ENCODE measurements around the gene PHYKPL. TPM values are rescaled to one million over a fixed set of nuclear protein-coding genes. Genes with fewer than 3 reads are reported as not detected.

The PHYKPL gene
- total RNA-seq, 1 experiment from 2014 or later = 21.2 TPM

GRCh38 chr5:178215280-178216002 is 17.2 kb downstream of the PHYKPL start:
- Histone ChIP-seq H3K36me3 (peaks cover 74% of the 10 kb centered on the region), H3K4me3 (no peak overlapping the region), H3K27me3 (no peaks in the 10 kb centered on the region), H3K4me1 (no peaks in the 10 kb centered on the region), H3K27ac (no peak overlapping the region), H3K9me3 (replicated peaks) (no peaks in the 10 kb centered on the region)
- no peak for DNase-seq

- no peaks in the 10 kb centered on the region for H3K4me1 ChIP-seq
- no peaks in the 10 kb centered on the region for H3K9me3 ChIP-seq (replicated peaks)
- peaks cover 84% of the 10 kb centered on the region for H3K36me3 ChIP-seq
- H3K27ac ChIP-seq = no peak overlapping the region
- DNase-seq = no peak
- H3K4me3 ChIP-seq = no peak overlapping the region
- H3K27me3 ChIP-seq = no peaks in the 10 kb centered on the region
These were observed 18.3 kb downstream of the PHYKPL start for GRCh38 chr5:178214160-178214803.

- DNase-seq = no peak
- H3K4me1 ChIP-seq = no peaks in the 10 kb centered on the region
These were observed 18.9 kb downstream of the PHYKPL start for GRCh38 chr5:178213748-178214151.

GRCh38 chr5:178213003-178213461 is 19.6 kb downstream of the PHYKPL start:
- Histone ChIP-seq H3K4me3 (no peak overlapping the region), H3K36me3 (peaks cover 92% of the 10 kb centered on the region), H3K9me3 (replicated peaks) (no peaks in the 10 kb centered on the region), H3K27ac (no peak overlapping the region), H3K27me3 (no peaks in the 10 kb centered on the region), H3K4me1 (no peaks in the 10 kb centered on the region)
- no peak for DNase-seq

More at GRCh38 chr5:178213748-178214151, 18.9 kb downstream of the PHYKPL start:
- Histone ChIP-seq H3K36me3 (peaks cover 88% of the 10 kb centered on the region), H3K27me3 (no peaks in the 10 kb centered on the region), H3K4me3 (no peak overlapping the region), H3K27ac (no peak overlapping the region), H3K9me3 (replicated peaks) (no peaks in the 10 kb centered on the region)

- no peaks in the 10 kb centered on the region for H3K9me3 ChIP-seq (replicated peaks)
- H3K27me3 ChIP-seq = no peaks in the 10 kb centered on the region
- H3K4me3 ChIP-seq = no peak overlapping the region
- H3K4me1 ChIP-seq = no peaks in the 10 kb centered on the region
- no peak overlapping the region for H3K27ac ChIP-seq
- peaks cover 98% of the 10 kb centered on the region for H3K36me3 ChIP-seq
- DNase-seq = no peak
These were observed 20.2 kb downstream of the PHYKPL start for GRCh38 chr5:178212241-178213002.

- no peaks in the 10 kb centered on the region for H3K27me3 ChIP-seq
- no peaks in the 10 kb centered on the region for H3K9me3 ChIP-seq (replicated peaks)
- H3K36me3 ChIP-seq = peaks cover 100% of the 10 kb centered on the region
- no peak for DNase-seq
- H3K4me1 ChIP-seq = peaks cover 8% of the 10 kb centered on the region; the same call in 1 of the 2 replicates
- no peak overlapping the region for H3K4me3 ChIP-seq
- H3K27ac ChIP-seq = no peak overlapping the region
These were observed 21.2 kb downstream of the PHYKPL start for GRCh38 chr5:178211095-178212048.

- Histone ChIP-seq H3K36me3 (peaks cover 100% of the 10 kb centered on the region), H3K27me3 (no peaks in the 10 kb centered on the region), H3K4me1 (peaks cover 10% of the 10 kb centered on the region; the same call in 1 of the 2 replicates), H3K27ac (no peak overlapping the region), H3K9me3 (replicated peaks) (no peaks in the 10 kb centered on the region), H3K4me3 (no peak overlapping the region)
- DNase-seq = no peak
These were observed 21.9 kb downstream of the PHYKPL start for GRCh38 chr5:178210686-178211085.

- H3K9me3 ChIP-seq (replicated peaks) = no peaks in the 10 kb centered on the region
- H3K4me1 ChIP-seq = peaks cover 10% of the 10 kb centered on the region; the same call in 1 of the 2 replicates
- H3K4me3 ChIP-seq = no peak overlapping the region
- H3K27me3 ChIP-seq = no peaks in the 10 kb centered on the region
- H3K36me3 ChIP-seq = peaks cover 99% of the 10 kb centered on the region
- no peak overlapping the region for H3K27ac ChIP-seq
- DNase-seq = no peak
These were observed 22.5 kb downstream of the PHYKPL start for GRCh38 chr5:178210073-178210535.

GRCh38 chr5:178209334-178210072 is 23.1 kb downstream of the PHYKPL start:
- H3K27me3 ChIP-seq = no peaks in the 10 kb centered on the region
- no peak for DNase-seq
- H3K27ac ChIP-seq = no peak overlapping the region
- no peaks in the 10 kb centered on the region for H3K9me3 ChIP-seq (replicated peaks)
- H3K4me3 ChIP-seq = no peak overlapping the region
- peaks cover 10% of the 10 kb centered on the region; the same call in 1 of the 2 replicates for H3K4me1 ChIP-seq
- peaks cover 93% of the 10 kb centered on the region for H3K36me3 ChIP-seq

- Histone ChIP-seq H3K36me3 (peaks cover 85% of the 10 kb centered on the region), H3K9me3 (replicated peaks) (no peaks in the 10 kb centered on the region), H3K4me3 (no peak overlapping the region), H3K27me3 (no peaks in the 10 kb centered on the region), H3K27ac (no peak overlapping the region), H3K4me1 (peaks cover 10% of the 10 kb centered on the region; the same call in 1 of the 2 replicates)
- no peak for DNase-seq
These were observed 23.9 kb downstream of the PHYKPL start for GRCh38 chr5:178208540-178209227.

- Histone ChIP-seq H3K9me3 (replicated peaks) (no peaks in the 10 kb centered on the region), H3K27ac (no peak overlapping the region), H3K27me3 (no peaks in the 10 kb centered on the region), H3K4me3 (no peak overlapping the region), H3K4me1 (peaks cover 10% of the 10 kb centered on the region; the same call in 1 of the 2 replicates), H3K36me3 (peaks cover 77% of the 10 kb centered on the region)
- DNase-seq = no peak
These were observed 24.7 kb downstream of the PHYKPL start for GRCh38 chr5:178207917-178208280.

GRCh38 chr5:178207183-178207916 is 25.3 kb downstream of the PHYKPL start:
- no peaks in the 10 kb centered on the region for H3K27me3 ChIP-seq
- H3K36me3 ChIP-seq = peaks cover 71% of the 10 kb centered on the region
- peaks cover 10% of the 10 kb centered on the region; the same call in 1 of the 2 replicates for H3K4me1 ChIP-seq
- no peaks in the 10 kb centered on the region for H3K9me3 ChIP-seq (replicated peaks)
- H3K4me3 ChIP-seq = no peak overlapping the region
- DNase-seq = no peak
- H3K27ac ChIP-seq = no peak overlapping the region
